Fibroblast of the conjunctiva (primary cell): Measurements from ENCODE around the gene FAM98B.

Experiments used
- DNase-seq: peaks from one replicate; pipeline ENCODE4 v3.0.0-alpha.2; 2010; ENCODE audit warnings: low read depth

Gene FAM98B

DNA sequence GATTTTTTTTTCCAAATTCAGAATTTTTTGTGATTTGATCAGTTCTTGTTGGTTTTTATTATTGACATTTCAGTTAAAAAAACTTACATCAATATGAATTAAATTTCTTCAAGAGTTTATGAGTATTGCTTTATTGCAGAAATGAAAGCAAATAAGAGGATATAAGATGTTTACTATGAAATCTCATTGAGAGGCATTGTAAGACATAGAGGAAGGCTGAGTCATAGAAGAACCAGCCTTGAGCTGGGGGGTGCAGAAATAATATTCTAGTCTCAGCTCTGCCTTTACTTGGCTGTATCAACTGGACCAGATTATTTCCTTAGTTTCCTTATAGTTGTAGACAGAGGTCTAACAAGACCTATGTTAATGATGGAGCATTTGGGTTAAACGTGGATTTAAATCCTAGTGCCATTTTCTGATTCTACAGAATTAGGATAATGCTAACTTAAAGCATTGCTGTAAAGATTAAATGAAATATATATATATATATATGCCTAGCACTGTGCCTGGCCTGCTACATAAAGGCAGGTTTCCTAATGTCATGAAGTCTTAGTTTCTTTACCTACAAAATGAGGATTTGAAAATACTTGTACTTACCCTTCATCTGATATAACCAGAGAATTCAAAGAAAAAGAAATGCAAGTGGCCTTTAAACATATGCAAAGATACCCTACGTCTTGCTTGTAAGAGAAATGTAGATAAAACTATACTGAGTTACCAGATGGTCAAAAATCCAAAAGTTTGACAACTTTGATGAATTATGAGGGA lies 7.3 kb downstream of the FAM98B start:
- no peak for DNase-seq

DNA sequence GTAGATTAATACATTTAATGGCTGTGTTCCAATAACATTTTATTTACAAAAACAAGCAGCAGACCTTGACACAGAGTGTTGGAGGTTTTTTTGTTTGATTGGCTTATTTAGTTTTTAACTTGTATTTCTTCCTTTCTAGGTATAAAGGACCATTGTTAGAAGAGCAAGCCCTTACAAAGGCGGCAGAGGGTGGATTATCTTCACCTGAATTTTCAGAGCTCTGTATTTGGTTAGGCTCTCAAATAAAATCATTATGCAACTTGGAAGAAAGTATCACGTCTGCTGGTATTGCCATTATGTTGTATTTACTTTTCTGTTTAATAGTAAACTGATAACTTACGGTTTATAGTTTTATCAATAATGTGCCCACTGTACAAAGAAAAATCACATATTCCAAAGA lies 10.0 kb downstream of the FAM98B start:
- DNase-seq = no peak

DNA sequence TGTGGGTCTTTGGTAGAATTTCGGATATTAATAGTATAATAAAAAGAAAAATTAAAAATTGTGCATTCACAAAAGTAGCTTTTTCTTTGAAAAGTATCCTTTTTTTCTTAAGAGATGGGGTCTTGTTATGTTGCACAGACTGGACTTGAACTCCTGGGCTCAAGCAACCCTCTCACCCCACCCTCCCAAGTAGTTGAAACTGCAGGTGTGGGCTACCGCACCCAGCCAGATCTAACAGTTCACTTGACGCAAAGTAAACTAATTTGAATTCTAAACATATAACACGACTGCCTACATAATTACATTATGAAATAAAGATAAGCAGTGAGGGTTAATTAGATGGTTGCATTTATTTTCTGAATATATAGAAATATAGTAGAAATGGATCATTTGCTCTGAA lies 10.7 kb downstream of the FAM98B start:
- DNase-seq = no peak

DNA sequence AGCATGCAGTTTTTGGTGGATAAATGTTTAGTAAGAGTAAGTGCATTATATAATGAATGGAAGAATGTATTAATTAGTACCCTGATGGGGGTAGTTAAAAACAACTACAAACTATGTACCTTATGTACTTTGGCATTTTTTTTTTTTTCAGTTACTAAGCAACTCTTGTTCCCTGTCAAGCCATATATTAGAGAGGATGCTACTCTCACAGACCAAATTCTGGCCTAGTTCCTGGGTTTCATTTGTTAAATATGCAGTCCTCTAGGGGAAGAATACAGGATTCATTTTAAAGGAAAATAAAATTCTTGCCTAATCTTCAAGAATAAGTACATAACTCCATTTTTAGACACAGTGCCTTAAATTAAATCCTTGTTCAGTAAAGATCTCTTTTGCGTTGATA lies 16.9 kb downstream of the FAM98B start:
- DNase-seq = no peak

DNA sequence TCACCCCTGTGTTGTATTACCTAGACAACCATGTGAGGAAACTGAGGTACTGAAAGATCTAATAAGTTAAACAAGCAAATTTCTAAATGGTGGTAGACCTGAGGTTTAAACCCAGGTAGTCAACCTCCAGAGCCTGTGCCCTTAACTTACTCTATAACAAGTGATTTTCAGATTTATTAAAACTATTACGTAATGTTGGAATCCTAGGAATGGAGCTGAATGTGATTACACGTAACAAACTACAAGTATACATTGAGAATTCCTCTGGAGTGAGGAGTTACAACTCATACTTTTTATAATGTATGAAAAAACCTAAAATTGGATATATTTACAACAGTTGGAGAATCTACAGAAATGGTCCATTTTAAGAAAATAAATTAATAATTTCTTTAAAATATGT lies 18.0 kb downstream of the FAM98B start:
- no peak for DNase-seq

DNA sequence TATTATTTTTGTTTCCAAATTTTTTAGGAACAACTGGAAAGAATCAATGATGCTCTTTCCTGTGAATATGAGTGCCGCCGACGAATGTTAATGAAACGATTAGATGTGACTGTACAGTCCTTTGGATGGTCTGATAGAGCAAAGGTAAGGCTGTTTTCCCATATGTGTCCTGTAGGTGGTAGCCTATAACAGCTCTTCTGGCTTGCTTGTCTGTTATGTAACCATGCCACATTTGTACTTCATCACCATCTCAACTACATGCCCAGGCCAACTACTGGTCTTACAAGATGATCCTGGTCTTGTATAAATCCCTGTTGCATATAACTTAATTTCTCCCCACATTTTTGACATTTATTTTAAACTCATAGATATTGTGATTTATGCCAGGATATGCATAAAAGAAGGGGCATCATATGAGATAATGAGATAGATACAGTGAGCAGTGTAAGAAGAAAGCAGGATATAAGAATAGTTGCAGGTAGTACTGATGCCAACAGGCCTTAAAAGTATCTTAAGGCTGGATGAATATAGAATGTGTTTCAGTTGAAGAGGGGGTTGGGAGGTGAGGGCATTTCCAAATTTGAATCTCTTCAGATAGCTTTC lies 20.3 kb downstream of the FAM98B start:
- DNase-seq = peak; percentile 51

DNA sequence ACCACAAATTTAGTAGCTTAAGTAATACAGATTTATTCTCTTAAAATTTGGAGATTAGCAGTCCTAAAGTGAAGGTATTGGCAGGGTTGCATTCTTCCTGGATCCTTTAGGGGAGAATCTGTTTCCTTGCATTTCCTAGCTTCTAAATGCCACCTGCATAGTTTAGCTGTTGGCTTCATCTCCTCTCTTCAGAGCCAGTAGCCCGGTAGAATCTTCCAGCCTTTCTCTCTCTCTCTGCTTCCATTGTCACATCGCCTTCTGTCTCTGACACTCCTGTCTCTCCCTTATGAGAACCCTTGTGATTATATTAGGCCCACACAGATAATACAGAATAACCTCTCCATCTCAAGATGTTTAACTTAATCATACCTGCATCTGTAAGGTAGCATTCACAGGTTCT lies 21.4 kb downstream of the FAM98B start:
- no peak for DNase-seq

DNA sequence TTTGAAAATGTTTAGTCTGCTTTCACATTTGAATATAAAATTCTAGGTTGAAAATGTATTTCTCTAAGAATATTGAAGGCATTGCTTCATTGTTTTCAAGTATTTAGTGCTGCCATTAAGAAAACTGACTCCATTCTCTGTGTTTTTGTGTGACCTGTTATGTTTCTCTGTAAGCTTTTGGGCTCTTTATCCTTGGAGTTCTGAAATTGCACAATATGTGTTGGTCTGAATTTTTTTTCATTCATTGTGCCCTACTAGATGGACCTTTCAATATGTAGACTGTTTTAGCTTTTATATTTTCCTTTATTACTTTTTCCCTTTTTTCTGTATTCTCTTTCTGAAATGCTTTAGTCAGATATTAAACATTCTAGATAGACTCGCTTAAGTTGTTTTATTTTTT lies 22.2 kb downstream of the FAM98B start:
- no peak for DNase-seq

DNA sequence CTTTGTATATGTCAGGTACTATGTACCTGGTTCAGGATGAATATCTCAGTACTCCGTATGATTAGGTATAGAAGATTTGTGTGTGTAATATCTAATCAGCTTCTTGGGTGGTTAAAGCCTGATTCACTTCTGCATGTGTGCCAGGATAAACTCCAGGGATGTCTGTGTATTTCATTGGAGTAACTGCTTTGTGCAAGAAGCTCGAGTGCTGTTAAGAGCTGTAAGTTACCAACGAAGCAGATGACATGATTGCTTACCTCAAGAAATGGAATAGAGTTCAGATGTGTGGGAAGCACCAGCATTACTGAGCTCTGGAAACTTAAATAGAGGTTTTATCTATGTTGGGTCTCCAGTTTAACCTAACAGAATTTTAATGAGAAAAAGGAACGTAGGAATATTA lies 23.7 kb downstream of the FAM98B start:
- DNase-seq = no peak

DNA sequence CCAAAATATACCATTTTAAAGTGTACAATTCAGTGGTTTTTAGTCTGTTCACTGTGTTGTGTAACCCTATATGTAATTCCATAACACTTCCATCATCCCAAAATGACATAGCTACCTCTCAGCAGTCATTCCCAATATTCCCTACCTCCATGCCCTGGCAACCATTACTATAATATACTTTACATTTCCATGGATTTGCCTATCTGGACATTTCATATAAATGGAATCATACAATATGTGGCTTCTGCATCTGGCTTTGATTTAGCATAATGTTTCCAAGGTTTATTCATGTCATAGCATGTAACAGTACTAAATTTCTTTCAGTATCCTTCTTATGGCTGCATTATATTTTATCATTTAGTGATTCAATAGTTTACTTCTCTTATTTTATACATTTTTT lies 25.3 kb downstream of the FAM98B start:
- no peak for DNase-seq

DNA sequence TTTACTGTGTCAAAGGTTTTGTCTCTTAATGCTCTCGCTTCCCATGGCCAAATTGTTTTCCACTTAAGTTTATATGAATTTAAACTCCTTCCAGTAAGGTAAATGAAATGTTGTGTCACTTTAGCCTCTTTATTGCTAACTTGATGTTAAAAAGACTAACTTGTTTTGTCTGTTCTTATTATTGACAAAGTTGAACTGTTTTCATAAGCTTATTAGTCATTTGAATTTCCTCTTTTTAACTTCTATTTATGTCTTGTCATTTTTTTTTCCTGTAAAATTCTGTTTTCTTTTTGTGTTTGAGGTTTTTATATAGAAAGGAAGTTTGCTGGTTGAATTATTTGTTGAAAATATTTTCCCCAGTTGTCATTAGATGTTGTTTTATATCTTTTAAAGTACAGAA lies 25.8 kb downstream of the FAM98B start:
- DNase-seq = no peak

DNA sequence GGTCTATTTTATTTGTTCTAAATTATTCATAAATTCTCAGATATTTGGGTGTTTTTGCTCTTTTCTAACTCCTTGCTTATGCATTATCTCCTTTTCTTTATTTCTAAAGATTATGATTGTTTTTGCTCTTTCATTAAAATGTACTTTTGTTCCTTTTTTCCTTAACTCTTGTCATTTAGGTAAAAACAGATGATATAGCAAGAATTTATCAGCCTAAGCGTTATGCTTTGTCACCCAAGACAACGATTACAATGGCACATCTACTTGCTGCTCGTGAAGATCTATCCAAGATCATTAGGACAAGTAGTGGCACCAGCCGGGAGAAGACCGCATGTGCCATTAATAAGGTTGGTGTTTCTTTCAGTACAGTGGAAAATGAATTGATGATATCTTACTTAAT lies 27.2 kb downstream of the FAM98B start:
- DNase-seq = no peak

DNA sequence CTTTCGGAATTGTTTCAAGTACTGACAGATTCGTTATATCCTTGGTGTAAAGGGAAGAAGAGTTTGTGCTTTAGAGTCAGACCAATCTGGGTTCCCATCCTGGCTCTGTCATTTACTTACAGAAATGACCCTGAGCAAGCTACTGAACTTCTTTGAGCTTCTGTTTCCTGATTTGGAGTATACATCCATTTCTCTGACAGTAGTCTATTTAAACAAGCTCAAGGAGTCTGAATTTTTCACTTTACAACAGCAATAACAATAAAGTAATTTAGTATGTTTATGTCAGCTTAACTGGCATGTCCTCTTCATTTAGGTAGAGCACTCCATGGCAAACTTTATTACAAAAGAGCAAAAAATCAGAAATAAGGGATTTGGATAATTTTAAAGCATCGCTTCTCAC lies 27.8 kb downstream of the FAM98B start:
- no peak for DNase-seq

DNA sequence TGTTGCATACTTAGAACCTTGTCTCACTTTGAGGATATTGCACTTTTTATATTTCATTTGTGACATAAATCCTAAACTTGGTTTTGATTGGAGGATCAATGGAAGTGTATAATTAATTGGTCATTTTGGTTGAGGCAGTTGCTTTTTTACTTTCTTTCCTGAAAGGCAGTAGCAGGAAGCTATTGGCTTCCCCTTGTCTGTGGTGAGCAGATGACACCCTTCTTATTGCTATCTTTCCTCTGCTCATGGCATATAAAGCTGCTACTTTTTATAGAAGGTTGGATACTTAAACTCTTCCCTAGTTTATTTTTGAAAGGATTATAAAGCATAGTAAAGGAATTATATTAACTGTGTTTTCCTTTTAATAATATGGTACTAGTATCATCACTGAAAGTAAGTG lies 28.6 kb downstream of the FAM98B start:
- no peak for DNase-seq

DNA sequence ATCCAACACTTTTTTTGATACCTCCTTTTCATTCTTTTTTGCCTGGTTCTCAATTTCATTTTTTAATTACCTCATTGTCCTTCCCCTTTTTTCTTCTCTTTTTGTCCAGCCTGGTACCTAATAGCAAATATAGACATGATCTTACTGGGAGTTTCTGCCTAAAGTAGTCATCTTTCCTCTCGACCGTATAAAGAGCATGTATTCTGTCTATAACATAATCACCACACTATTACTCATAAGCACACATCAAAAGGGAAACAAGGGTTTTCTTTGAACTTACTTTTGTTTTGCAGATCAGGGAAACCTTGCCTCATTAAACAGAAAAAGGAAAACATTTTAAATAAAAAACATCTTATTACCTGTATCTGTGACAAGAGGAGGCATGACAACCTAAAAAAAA lies 33.0 kb downstream of the FAM98B start:
- no peak for DNase-seq

DNA sequence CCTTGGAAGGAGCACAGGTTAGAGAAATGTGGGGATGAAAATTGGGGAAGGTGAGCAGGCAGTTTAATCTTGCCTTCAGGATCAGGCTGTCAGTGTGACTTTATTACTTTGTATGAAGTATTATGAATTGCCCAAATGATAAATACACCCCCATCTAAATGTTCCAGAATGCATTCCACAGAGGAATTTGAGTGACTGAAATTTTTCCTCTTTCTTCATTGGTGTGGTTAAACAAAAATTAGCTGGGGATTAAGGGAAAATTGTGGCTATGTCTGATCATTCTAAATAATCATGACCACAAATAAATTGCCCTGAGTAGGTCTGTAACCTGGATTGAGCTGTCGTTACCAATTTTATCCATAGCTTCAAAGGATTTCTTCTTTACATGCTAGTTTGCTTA lies 33.5 kb downstream of the FAM98B start:
- no peak for DNase-seq

DNA sequence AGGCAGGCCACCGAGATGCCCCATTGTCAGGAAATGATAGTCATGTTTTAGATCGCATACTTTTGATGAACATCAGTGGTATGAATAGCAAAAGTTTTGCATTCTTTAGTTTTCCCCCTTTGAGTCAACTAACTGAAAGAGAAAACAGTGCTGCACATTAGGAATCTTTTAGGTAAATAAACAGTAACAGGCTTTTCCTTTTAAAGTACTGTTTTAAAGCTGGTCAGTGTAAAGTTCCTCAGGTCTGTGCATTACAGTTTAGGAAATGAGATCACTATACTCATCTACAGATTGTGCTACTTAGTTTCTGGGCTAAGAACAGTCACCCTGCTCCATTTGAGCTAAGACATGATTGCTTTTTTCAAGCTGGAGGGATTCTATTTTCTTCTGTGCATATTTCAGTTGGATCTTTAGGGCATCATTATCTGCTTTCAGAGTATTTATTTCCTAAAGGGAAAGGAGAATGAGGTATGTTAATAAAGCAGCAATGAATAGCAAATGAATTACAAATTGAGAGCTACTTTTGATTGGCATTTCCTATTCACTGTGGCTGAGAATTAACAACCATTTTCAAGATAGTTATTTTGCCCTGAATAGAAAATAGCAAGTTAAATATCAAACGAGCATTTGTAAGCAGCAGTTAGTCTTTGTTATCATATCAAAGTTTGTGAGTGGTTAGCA lies 36.5 kb downstream of the FAM98B start:
- no peak for DNase-seq

DNA sequence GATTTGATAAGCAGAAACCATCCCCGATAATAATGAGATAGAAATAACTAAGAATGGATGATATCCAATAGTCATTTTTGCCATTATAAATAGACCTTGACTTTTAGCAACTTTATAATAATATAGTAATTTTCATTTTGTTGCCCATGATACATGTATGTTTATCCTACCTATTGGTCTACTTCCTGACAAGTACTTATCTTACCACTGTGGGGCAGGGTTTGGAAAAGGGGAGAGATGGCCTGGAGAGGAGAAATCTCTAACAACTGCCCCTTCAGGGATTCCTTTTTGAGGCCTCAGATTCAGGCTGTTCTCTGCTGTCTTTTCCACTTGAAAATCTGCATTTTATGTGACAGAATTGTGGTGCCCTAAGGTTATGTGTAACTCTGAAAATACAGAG lies 42.2 kb downstream of the FAM98B start:
- DNase-seq = no peak

DNA sequence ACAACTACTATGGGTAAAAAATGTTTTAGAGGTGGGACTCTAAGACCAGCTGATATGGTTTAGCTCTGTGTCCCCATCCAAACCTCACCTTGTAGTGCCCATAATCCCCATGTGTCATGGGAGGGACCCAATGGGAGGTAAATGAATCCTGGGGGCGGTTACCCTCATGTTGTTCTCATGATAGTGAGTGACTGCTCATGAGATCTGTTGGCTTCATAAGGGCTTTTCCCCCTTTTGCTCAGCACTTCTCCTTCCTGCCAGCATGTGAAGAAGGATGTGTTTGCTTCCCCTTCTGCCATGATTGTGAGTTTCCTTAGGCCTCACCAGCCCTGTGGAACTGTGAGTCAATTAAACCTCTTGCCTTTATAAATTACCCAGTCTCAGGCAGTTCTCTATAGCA lies 45.7 kb downstream of the FAM98B start:
- no peak for DNase-seq

DNA sequence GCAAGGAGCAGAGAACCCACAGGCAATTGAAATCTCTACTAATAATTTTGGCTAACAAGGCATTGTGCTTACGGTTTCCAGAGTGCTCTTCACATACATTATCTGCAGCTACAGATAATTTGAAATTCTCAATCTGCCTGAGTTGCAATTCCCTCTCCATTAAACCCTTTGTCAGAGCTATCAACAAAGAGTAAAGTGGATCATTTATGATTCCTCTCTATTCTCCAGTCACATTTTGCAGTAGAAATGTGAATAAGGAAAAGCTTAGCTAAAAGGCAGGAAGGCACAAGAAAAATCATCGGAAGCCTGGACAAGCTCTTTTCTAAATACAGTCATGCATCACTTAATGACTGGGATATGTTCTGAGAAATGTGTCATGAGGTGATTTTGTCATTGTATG lies 49.6 kb downstream of the FAM98B start:
- DNase-seq = no peak

DNA sequence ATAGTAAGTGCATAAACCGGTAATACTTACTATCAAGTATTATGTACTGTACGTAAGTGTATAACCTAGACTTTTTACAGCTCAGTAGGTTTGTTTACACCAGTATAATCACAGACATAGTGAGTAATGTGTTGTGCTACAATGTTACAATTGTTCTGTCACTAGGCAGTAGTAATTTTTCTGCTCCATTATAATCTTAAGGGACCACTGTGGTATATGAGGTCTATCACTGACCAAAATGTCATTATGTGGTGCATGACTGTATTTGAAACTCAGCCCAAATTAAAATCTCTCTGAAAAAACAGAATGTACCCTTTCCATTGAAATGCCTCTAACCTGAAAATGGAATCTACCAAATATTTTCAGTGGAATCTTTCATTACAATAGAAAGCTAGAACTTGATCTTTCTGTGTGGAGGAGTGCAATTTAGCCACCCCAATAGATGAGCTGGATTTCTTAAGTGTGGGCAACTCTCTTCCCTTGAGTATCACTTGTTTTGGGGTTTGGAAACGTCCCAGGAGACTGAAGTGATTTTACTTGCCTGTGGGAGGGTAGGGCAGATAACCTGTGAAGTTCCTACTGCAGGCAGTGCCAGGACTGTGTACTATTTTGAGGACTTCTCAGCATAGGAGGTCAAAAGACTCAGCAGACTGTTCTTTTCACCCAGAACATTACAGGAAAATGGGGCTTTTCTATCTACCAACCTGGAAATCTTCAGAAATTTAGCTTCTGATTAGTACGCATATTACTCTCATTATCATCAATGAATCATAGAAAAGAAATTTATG lies 50.9 kb downstream of the FAM98B start:
- DNase-seq = no peak

DNA sequence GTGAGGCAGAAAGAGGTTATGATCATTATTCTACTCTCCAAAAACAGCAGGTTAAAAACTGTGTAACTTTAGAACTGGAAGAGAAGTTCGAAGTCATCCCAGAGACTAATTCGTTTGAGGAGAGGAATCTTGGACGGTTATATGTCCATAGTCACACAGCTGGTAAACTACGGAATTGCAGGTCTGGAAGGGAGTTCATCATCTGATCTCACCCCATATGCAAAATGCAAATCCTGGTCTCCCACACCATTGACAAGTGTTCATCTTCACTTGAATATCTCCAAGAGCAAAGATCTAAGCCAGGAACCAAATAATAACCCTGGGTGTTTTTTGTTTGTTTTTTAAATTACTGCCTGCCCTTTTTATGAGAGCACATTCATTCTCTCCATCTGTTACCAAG lies 53.1 kb downstream of the FAM98B start:
- no peak for DNase-seq

DNA sequence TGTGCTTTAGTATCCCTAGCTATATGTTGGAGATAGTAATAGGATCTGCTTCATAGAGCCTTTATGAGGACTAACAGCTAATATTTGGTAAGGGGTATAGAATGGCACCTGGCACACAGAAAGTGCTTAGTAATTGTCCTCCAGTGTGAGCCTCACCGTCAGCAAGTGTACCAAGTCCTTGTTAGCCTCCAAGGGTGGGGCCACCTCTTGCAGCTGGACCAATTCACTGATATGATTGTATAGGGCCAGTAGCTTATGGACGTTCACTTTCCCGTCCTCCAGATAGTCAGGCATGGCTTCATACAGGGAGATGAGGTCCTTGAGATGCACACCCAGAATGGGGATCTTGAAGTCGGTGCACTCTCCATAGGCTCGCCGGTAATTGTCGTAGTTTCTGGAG lies 53.6 kb downstream of the FAM98B start:
- no peak for DNase-seq
